ENCODE results near the gene ATF7. TPM values are rescaled to one million over a fixed set of nuclear protein-coding genes. Genes with fewer than 3 reads are reported as not detected.

Gene ATF7
- total RNA-seq, 1 donor from 2014 or later = 12.7 TPM

GRCh38 chr12:53505555-53506449 lies 120.4 kb downstream of the ATF7 start:
- H3K4me2 ChIP-seq = no peak overlapping the region

DNA sequence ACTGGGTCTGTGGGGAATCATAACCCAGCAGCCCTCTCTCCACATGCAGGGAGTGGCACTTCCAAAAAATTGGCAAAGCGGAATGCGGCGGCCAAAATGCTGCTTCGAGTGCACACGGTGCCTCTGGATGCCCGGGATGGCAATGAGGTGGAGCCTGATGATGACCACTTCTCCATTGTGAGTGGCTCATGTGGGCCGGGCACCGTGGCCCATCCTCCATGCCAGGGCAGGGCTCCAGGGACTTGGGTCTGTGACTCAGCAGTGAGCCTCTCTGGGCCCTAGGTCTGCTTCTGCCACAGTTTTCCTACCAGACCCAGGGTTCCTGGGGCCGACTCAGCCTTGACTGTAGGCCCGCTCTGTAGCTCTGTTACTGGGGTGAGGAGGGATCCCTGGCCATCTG lies 121.1 kb downstream of the ATF7 start:
- peaks cover 14% of the 10 kb centered on the region for H3K4me1 Mint-ChIP-seq
- Histone ChIP-seq H3K4me3 (no peak overlapping the region), H2AFZ (replicated peaks) (no peak overlapping the region), H3K9ac (peak overlapping the region; percentile 8), H3K4me1 (peaks cover 13% of the 10 kb centered on the region), H3K9me3 (ENCODE audit: low read depth) (no peaks in the 10 kb centered on the region), H3F3A (ENCODE audit: low read depth) (peaks cover 14% of the 10 kb centered on the region), H3K79me2 (ENCODE audit: low read depth) (peaks cover 22% of the 10 kb centered on the region), H3K27me3 (no peaks in the 10 kb centered on the region), H3K27ac (no peak overlapping the region), H3K4me2 (no peak overlapping the region), H4K20me1 (ENCODE audit: low read depth) (no peaks in the 10 kb centered on the region), H3K36me3 (no peaks in the 10 kb centered on the region)
- no peaks in the 10 kb centered on the region for H3K9me3 Mint-ChIP-seq
- peaks cover 6% of the 10 kb centered on the region for H3K27me3 Mint-ChIP-seq (ENCODE audit: insufficient read depth, low read depth)
- no peak for TF ChIP-seq EZH2phosphoT487 (IDR thresholded peaks at IDR 0.05)
- no peak for TF ChIP-seq CTCF (IDR thresholded peaks at IDR 0.05)
- no peak for TF ChIP-seq EZH2 (IDR thresholded peaks at IDR 0.05)
- no peak for DNase-seq (ENCODE audit: low spot score)
- H3K4me3 Mint-ChIP-seq = no peak overlapping the region
- peaks cover 8% of the 10 kb centered on the region for H3K36me3 Mint-ChIP-seq
- peak overlapping the region; percentile 42 for H3K27ac Mint-ChIP-seq

More at GRCh38 chr12:53505555-53506449, 120.4 kb downstream of the ATF7 start:
- peak overlapping the region; percentile 42 for H3K27ac Mint-ChIP-seq
- H3K4me3 Mint-ChIP-seq = no peak overlapping the region
- no peak for TF ChIP-seq EZH2phosphoT487 (IDR thresholded peaks at IDR 0.05)
- no peak for TF ChIP-seq EZH2 (IDR thresholded peaks at IDR 0.05)
- peaks cover 6% of the 10 kb centered on the region for H3K27me3 Mint-ChIP-seq (ENCODE audit: insufficient read depth, low read depth)
- Histone ChIP-seq H3F3A (ENCODE audit: low read depth) (peaks cover 11% of the 10 kb centered on the region), H3K4me1 (peaks cover 10% of the 10 kb centered on the region), H3K9me3 (ENCODE audit: low read depth) (no peaks in the 10 kb centered on the region), H4K20me1 (ENCODE audit: low read depth) (no peaks in the 10 kb centered on the region), H3K4me3 (no peak overlapping the region), H3K36me3 (no peaks in the 10 kb centered on the region), H3K27me3 (no peaks in the 10 kb centered on the region), H2AFZ (replicated peaks) (no peak overlapping the region), H3K9ac (no peak overlapping the region), H3K79me2 (ENCODE audit: low read depth) (peaks cover 20% of the 10 kb centered on the region), H3K27ac (no peak overlapping the region)
- H3K4me1 Mint-ChIP-seq = peaks cover 13% of the 10 kb centered on the region
- H3K36me3 Mint-ChIP-seq = peaks cover 8% of the 10 kb centered on the region
- no peaks in the 10 kb centered on the region for H3K9me3 Mint-ChIP-seq
- DNase-seq (ENCODE audit: low spot score) = no peak

DNA sequence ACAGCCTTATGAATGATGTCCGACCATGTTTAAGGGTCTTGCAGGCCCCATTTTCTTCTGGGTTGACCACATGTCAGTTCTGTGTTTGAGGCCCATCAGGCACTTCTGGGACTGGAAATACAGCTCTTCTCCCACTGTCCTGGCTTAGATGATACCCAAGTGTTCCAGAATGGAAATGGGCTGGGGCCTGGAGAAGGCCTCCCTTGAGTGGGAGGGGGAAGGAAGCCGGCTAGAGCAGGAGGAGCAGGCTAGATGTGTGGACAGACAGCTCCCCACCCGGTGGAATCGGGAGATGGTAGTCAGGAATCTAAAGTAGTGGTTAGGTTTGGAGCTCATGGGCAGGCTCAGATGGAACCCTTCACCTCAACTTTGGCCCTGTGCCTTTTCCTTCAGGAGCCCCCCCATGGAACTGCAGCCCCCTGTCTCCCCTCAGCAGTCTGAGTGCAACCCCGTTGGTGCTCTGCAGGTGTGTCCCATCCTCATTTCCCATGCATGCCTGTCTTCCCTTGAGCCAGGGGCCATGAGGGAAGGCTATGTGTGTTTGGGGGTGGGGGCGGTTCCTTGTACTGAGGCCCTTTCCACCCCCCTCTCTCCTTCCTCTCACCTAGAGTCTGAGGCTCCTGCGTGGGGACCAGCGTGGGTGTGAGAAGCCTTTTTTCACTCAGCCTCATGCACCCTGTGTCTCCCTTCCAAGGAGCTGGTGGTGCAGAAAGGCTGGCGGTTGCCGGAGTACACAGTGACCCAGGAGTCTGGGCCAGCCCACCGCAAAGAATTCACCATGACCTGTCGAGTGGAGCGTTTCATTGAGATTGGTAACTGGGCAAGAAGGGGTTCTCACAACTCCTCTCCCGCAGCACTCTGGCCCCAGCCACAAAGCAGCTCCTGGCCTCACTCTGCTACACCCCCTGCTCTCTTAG lies 121.9 kb downstream of the ATF7 start:
- no peak for DNase-seq (ENCODE audit: low spot score)
- TF ChIP-seq CTCF (IDR thresholded peaks at IDR 0.05) (no peak), EZH2 (IDR thresholded peaks at IDR 0.05) (no peak), EZH2phosphoT487 (IDR thresholded peaks at IDR 0.05) (no peak)

More for the DNA sequence above, 121.9 kb downstream of the ATF7 start:
- Histone ChIP-seq H3F3A (ENCODE audit: low read depth) (peaks cover 23% of the 10 kb centered on the region), H3K4me2 (no peak overlapping the region), H3K9me3 (ENCODE audit: low read depth) (no peaks in the 10 kb centered on the region), H3K4me3 (no peak overlapping the region), H4K20me1 (ENCODE audit: low read depth) (no peaks in the 10 kb centered on the region), H2AFZ (replicated peaks) (no peak overlapping the region), H3K4me1 (peaks cover 16% of the 10 kb centered on the region), H3K27ac (no peak overlapping the region), H3K27me3 (no peaks in the 10 kb centered on the region), H3K9ac (no peak overlapping the region), H3K36me3 (no peaks in the 10 kb centered on the region), H3K79me2 (ENCODE audit: low read depth) (peaks cover 28% of the 10 kb centered on the region)
- Mint-ChIP-seq H3K9me3 (no peaks in the 10 kb centered on the region), H3K4me1 (peaks cover 18% of the 10 kb centered on the region), H3K36me3 (peaks cover 8% of the 10 kb centered on the region), H3K4me3 (no peak overlapping the region), H3K27ac (peak overlapping the region; percentile 32), H3K27me3 (ENCODE audit: insufficient read depth, low read depth) (peaks cover 9% of the 10 kb centered on the region)

All from neural progenitor cell (in vitro differentiated cells).